Activated B cell treated with CpG ODN at 0.5 μM for 24 hours (primary cell): ENCODE measurements around the gene OVOL1. TPM values are rescaled to one million over a fixed set of nuclear protein-coding genes. Genes with fewer than 3 reads are reported as not detected.

Source experiments
- ATAC-seq: fragments of 200-7000 bp; cut with Tn5 transposase; one replicate; pipeline ENCODE4 v1.10.0; 2021; ENCODE audit warnings: low read depth, mild to moderate bottlenecking, moderate library complexity
- CTCF ChIA-PET: fragments of 350-600 bp; sonication (Branson Sonifier 250); formaldehyde crosslinking; loops from one replicate; lab custom pipeline; 2021; ENCODE audit warnings: antibody characterized with exemption; lab: Charles Lee
- POLR2A ChIA-PET: fragments of 350-600 bp; sonication (Branson Sonifier 250); formaldehyde crosslinking; loops from one replicate; lab custom pipeline; 2021; ENCODE audit warnings: antibody characterized with exemption; lab: Charles Lee
- DNase-seq: peaks from one replicate; pipeline ENCODE4 v3.0.0; 2022
- H3K27ac Mint-ChIP-seq: one replicate; pipeline ENCODE4 v1.8.0; 2020; ENCODE audit warnings: mixed read lengths
- H3K27me3 Mint-ChIP-seq: one replicate; pipeline ENCODE4 v1.8.0; 2021; ENCODE audit warnings: mixed read lengths
- H3K36me3 Mint-ChIP-seq: one replicate; pipeline ENCODE4 v1.8.0; 2021; ENCODE audit warnings: low read depth, mixed read lengths
- H3K4me1 Mint-ChIP-seq: one replicate; pipeline ENCODE4 v1.8.0; 2021; ENCODE audit warnings: mixed read lengths
- H3K4me3 Mint-ChIP-seq: one replicate; pipeline ENCODE4 v1.8.0; 2020; ENCODE audit warnings: mild to moderate bottlenecking, mixed read lengths
- H3K9me3 Mint-ChIP-seq: one replicate; pipeline ENCODE4 v1.8.0; 2020; ENCODE audit warnings: mixed read lengths
- intact Hi-C: fragments of 100-400 bp; cut with micrococcal nuclease; formaldehyde crosslinking; loops from one replicate; pipeline ENCODE4 v1.15.1; 2024
- total RNA-seq: library from RNA; stranded (reverse); gene quantifications from 2 replicates; pipeline ENCODE4 v1.2.3, GENCODE V29; 2022
- TF ChIP-seq, protein P1 (sequence below): fragments of 200-600 bp; IDR thresholded peaks from one replicate; pipeline ENCODE4 v1.8.0; 2022; ENCODE audit warnings: antibody characterized with exemption, mild to moderate bottlenecking

The OVOL1 gene
- total RNA-seq, 1 donor from 2014 or later: 0.09 TPM

- Mint-ChIP-seq H3K9me3 (no peaks in the 10 kb centered on the region), H3K4me3 (peak overlapping the region; percentile 86), H3K27ac (peak overlapping the region; percentile 59), H3K36me3 (peaks cover 16% of the 10 kb centered on the region), H3K4me1 (peaks cover 13% of the 10 kb centered on the region), H3K27me3 (no peaks in the 10 kb centered on the region)
- DNase-seq (peak; percentile 78), ATAC-seq (peak; percentile 63)
- CTCF ChIA-PET: interaction anchor here (0.7 to 4.9 kb wide), 27 partner anchors 8 to 242 kb away, joined by 3 to 62 read pairs (median 5); partner anchors contain the start of genes CCDC85B, KAT5, PCNX3 and RNASEH2C
- TF ChIP-seq, protein P1, sequence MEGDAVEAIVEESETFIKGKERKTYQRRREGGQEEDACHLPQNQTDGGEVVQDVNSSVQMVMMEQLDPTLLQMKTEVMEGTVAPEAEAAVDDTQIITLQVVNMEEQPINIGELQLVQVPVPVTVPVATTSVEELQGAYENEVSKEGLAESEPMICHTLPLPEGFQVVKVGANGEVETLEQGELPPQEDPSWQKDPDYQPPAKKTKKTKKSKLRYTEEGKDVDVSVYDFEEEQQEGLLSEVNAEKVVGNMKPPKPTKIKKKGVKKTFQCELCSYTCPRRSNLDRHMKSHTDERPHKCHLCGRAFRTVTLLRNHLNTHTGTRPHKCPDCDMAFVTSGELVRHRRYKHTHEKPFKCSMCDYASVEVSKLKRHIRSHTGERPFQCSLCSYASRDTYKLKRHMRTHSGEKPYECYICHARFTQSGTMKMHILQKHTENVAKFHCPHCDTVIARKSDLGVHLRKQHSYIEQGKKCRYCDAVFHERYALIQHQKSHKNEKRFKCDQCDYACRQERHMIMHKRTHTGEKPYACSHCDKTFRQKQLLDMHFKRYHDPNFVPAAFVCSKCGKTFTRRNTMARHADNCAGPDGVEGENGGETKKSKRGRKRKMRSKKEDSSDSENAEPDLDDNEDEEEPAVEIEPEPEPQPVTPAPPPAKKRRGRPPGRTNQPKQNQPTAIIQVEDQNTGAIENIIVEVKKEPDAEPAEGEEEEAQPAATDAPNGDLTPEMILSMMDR: no peak
- POLR2A ChIA-PET: interaction anchor here (0.6 to 2.9 kb wide), 17 partner anchors 10 to 155 kb away, joined by 3 to 46 read pairs (median 4); partner anchors contain the start of genes CFL1, FIBP, KAT5 and MUS81
- intact Hi-C loops: loop anchor here (1.0 to 2.0 kb wide), 7 partner anchors 11 to 209 kb away; partner anchors contain the start of genes CFL1, FIBP and RNASEH2C
Observed at GRCh38 chr11:65779919-65780769, 6.7 kb upstream of the OVOL1 start.

DNA sequence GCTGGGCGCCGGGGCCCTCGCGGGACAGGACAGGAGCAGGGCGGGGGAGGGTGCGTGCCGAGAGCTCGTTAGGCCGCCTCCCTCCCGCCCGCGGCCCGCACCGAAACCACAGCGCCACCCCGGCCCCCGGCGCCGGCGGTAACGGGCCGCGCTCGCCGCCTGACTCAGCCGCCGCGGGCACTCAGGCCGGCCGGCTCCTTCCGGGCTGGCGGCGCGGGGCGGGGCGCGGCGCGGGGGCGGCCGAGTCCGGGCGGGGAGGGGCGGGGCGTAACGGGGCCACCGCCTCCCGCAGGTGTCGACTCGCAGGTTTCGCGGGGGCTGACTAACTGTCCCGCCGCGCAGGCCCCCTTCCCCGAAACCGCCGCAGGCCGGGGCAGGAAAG lies 6.1 kb upstream of the OVOL1 start, which contains the start of gene AP5B1:
Gene AP5B1, minus strand, starts transcription at position 207 of the 382 bp plus-strand sequence. CDS start 385 bp downstream, outside the sequence.
- TF ChIP-seq, protein P1: no peak
- peaks cover 16% of the 10 kb centered on the region for H3K4me1 Mint-ChIP-seq
- ATAC-seq (peak; percentile 75), DNase-seq (peak; percentile 79)
- intact Hi-C loops: loop anchor here (1.0 to 2.0 kb wide), 7 partner anchors 11 to 209 kb away; partner anchors contain the start of genes CFL1, FIBP and RNASEH2C
- H3K36me3 Mint-ChIP-seq: peaks cover 16% of the 10 kb centered on the region
- peak within 1 kb of the TSS; percentile 59 for H3K27ac Mint-ChIP-seq
- H3K9me3 Mint-ChIP-seq: no peaks in the 10 kb centered on the region
- ChIA-PET CTCF (interaction anchor here (0.7 to 4.9 kb wide), 18 partner anchors 8 to 210 kb away, joined by 3 to 62 read pairs (median 6); partner anchors contain the start of genes CCDC85B, KAT5, PCNX3 and SNX32), POLR2A (interaction anchor here (0.9 to 2.9 kb wide), 11 partner anchors 10 to 156 kb away, joined by 3 to 46 read pairs (median 6); partner anchors contain the start of genes CFL1, KAT5, MUS81 and RNASEH2C)
- H3K27me3 Mint-ChIP-seq: no peaks in the 10 kb centered on the region
- peak within 1 kb of the TSS; percentile 86 for H3K4me3 Mint-ChIP-seq

DNA sequence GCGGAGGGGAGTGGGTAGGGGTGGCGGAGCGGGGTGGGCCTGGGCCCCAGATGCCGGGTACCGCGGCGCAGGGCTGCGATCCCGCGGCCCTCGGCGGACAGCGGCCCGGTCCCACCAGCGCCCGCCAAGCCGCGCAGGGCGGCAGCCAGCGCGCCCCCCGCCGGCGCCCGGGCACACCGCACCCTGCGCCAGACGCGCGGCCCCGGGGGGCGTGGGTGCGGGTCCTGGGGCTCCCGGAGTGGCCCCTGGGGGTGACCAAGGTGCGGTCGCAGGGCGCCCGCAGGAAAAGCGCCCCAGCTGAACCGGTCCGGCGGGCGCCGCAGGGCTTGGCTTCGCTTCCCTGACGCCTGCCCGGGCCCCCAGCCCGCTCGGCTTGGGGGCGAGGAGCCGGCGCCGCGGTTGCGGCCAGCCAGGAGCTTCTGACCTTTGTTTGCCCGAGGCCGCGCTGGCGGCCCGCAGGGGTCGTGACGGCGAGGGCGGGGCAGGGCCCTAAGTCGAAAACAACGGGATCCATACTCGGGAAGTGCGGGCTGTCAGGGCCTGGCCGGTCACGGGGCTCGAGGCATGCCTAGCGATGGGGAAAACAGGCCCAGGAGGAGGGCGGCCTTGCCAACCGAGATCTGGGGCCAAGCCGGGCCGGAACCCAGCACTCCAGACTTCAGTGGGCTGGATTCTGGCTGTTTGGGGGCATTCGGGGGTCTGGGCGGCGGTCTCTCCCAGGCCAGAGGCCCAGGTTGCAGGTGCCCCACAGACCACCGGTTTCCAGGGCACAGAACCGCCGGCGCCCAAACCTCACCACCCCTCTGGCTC lies 5.5 kb upstream of the OVOL1 start:
- Mint-ChIP-seq H3K9me3 (no peaks in the 10 kb centered on the region), H3K4me1 (peaks cover 17% of the 10 kb centered on the region), H3K4me3 (peak overlapping the region; percentile 78), H3K36me3 (peaks cover 15% of the 10 kb centered on the region), H3K27ac (no peak overlapping the region), H3K27me3 (no peaks in the 10 kb centered on the region)
- CTCF ChIA-PET: interaction anchor here (1.1 to 4.9 kb wide), 13 partner anchors 7 to 210 kb away, joined by 3 to 62 read pairs (median 7); partner anchors contain the start of genes CCDC85B, KAT5 and SNX32
- TF ChIP-seq, protein P1: no peak
- no peak for DNase-seq
- peak; percentile 58 for ATAC-seq
- intact Hi-C loops: loop anchor here (2.0 kb wide), 3 partner anchors 61 to 107 kb away; partner anchors contain the start of genes CFL1, FIBP and RNASEH2C
- POLR2A ChIA-PET: interaction anchor here (0.9 to 2.9 kb wide), 9 partner anchors 10 to 156 kb away, joined by 3 to 46 read pairs (median 8); partner anchors contain the start of genes CFL1, KAT5, MUS81 and SIPA1

- Mint-ChIP-seq H3K36me3 (peaks cover 8% of the 10 kb centered on the region), H3K9me3 (no peaks in the 10 kb centered on the region), H3K4me1 (peaks cover 14% of the 10 kb centered on the region), H3K4me3 (no peak overlapping the region), H3K27ac (no peak overlapping the region), H3K27me3 (no peaks in the 10 kb centered on the region)
- POLR2A ChIA-PET: interaction anchor here (0.9 to 2.9 kb wide), 3 partner anchors 9 to 78 kb away, joined by 3 to 46 read pairs (median 7); no protein-coding TSS in a partner anchor
- CTCF ChIA-PET: interaction anchor here (4.1 to 4.9 kb wide), 2 partner anchors 9 to 36 kb away, joined by 41 to 62 read pairs; no protein-coding TSS in a partner anchor
- TF ChIP-seq, protein P1: no peak
- intact Hi-C loops: loop anchor here (2.0 kb wide), 3 partner anchors 61 to 107 kb away; partner anchors contain the start of genes CFL1, FIBP and RNASEH2C
- ATAC-seq (no peak), DNase-seq (no peak)
Observed at GRCh38 chr11:65781962-65782815, 4.7 kb upstream of the OVOL1 start.
